ENCODE results near the gene ERC2.

- TF ChIP-seq, protein P1, sequence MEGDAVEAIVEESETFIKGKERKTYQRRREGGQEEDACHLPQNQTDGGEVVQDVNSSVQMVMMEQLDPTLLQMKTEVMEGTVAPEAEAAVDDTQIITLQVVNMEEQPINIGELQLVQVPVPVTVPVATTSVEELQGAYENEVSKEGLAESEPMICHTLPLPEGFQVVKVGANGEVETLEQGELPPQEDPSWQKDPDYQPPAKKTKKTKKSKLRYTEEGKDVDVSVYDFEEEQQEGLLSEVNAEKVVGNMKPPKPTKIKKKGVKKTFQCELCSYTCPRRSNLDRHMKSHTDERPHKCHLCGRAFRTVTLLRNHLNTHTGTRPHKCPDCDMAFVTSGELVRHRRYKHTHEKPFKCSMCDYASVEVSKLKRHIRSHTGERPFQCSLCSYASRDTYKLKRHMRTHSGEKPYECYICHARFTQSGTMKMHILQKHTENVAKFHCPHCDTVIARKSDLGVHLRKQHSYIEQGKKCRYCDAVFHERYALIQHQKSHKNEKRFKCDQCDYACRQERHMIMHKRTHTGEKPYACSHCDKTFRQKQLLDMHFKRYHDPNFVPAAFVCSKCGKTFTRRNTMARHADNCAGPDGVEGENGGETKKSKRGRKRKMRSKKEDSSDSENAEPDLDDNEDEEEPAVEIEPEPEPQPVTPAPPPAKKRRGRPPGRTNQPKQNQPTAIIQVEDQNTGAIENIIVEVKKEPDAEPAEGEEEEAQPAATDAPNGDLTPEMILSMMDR (IDR thresholded peaks at IDR 0.05), result no peak
- no peak for TF ChIP-seq POLR2A (IDR thresholded peaks at IDR 0.05)
- TF ChIP-seq POLR2AphosphoS5 (IDR thresholded peaks at IDR 0.05), result no peak
Observed at GRCh38 chr3:55646121-55646520, 822.1 kb downstream of the ERC2 start.

Measured in breast epithelium (tissue), 3 donors.